Measurements from ENCODE around the gene P4HTM.
"Not testable (repeated sequence)": the region's sequence is repeated elsewhere in the genome, so short reads cannot be mapped to it uniquely, and the experiment has no call there.

Gene P4HTM

GRCh38 chr3:48984663-48985062 is 5.4 kb upstream of the P4HTM start:
- DNase-seq = no peak

- no peak for DNase-seq
These were observed 4.1 kb upstream of the P4HTM start for GRCh38 chr3:48985831-48986376.

GRCh38 chr3:48989126-48989795 is 780 bp upstream of the P4HTM start:
- no peak for DNase-seq

- peak; percentile 32 for DNase-seq
These were observed 812 bp downstream of the P4HTM start for GRCh38 chr3:48990636-48991469.

- no peak for DNase-seq
These were observed 2.0 kb downstream of the P4HTM start for GRCh38 chr3:48991851-48992545.

GRCh38 chr3:48993834-48994233 is 3.8 kb downstream of the P4HTM start:
- no peak for DNase-seq

GRCh38 chr3:48996640-48997039 is 6.6 kb downstream of the P4HTM start:
- DNase-seq = no peak

- DNase-seq = no peak
These were observed 7.1 kb downstream of the P4HTM start for GRCh38 chr3:48997102-48997635.

GRCh38 chr3:48997714-48998637 is 7.9 kb downstream of the P4HTM start:
- no peak for DNase-seq

GRCh38 chr3:48999085-48999858 is 9.2 kb downstream of the P4HTM start:
- DNase-seq = no peak

GRCh38 chr3:49001155-49001554 is 11.1 kb downstream of the P4HTM start:
- DNase-seq = no peak

GRCh38 chr3:49004352-49005302 is 14.6 kb downstream of the P4HTM start:
- no peak for DNase-seq

GRCh38 chr3:49005303-49005680 is 15.3 kb downstream of the P4HTM start:
- no peak for DNase-seq

- no peak for DNase-seq
These were observed 16.0 kb downstream of the P4HTM start for GRCh38 chr3:49005998-49006397.

GRCh38 chr3:49006408-49007067 is 16.5 kb downstream of the P4HTM start:
- peak; percentile 15 for DNase-seq

GRCh38 chr3:49007068-49007770 is 17.2 kb downstream of the P4HTM start, which contains the start of gene WDR6:
Gene WDR6, plus strand, starts transcription at chr3:49007391. Its CDS starts 41 bp downstream, at chr3:49007432.
- peak; percentile 98 for DNase-seq

- DNase-seq = peak; percentile 84
These were observed 17.9 kb downstream of the P4HTM start for GRCh38 chr3:49007771-49008528.

- DNase-seq = not testable (repeated sequence)
These were observed 18.6 kb downstream of the P4HTM start for GRCh38 chr3:49008627-49009026.
